Right lung (tissue), 10 donors: Measurements from ENCODE around the gene PPP6C. TPM values are rescaled to one million over a fixed set of nuclear protein-coding genes. Genes with fewer than 3 reads are reported as not detected.
A peak's percentile ranks its signal among the peaks of the same experiment; 100 is the strongest.
"Not testable (repeated sequence)": the region's sequence is repeated elsewhere in the genome, so short reads cannot be mapped to it uniquely, and the experiment has no call there.

Experiments used
- DNase-seq, 2 donors: peaks; one replicate each; pipeline ENCODE4 v3.0.0-alpha.2; 2013
- long read RNA-seq, 8 donors: transcript quantifications; one replicate each; lab custom pipeline, GENCODE V29; 2026
- polyA plus RNA-seq, 5 donors: library from polyadenylated mRNA; unstranded; fragments of 120-200 nt; gene quantifications; one replicate each; pipeline versions ENCODE4 v1.2.1 to v1.2.3, GENCODE V29; 2013; ENCODE audit warnings: inconsistent platforms in 1 of 5, low replicate concordance in 1 of 5; ENCODE audit not compliant: insufficient read length in 5 of 5, insufficient read depth in 1 of 5

PPP6C gene
- polyA plus RNA-seq, result 10 to 100 TPM; 38.6 to 55.2 (median 47.5) TPM
- long read RNA-seq, donor 1, full-length matches to known transcripts, result 23 of 45 reads
- long read RNA-seq, donor 1, partial matches to known transcripts, result 22 of 45 reads
- long read RNA-seq, donor 1, other reads (novel, unspliced or antisense), result 0 of 45 reads
- long read RNA-seq, donor 2, full-length matches to known transcripts, result 9 of 21 reads
- long read RNA-seq, donor 2, partial matches to known transcripts, result 12 of 21 reads
- long read RNA-seq, donor 2, other reads (novel, unspliced or antisense), result 0 of 21 reads
- long read RNA-seq, donor 3, full-length matches to known transcripts, result 10 of 10 reads
- long read RNA-seq, donor 3, partial matches to known transcripts, result 0 of 10 reads
- long read RNA-seq, donor 3, other reads (novel, unspliced or antisense), result 0 of 10 reads
- long read RNA-seq, donor 4, full-length matches to known transcripts, result 9 of 9 reads
- long read RNA-seq, donor 4, partial matches to known transcripts, result 0 of 9 reads
- long read RNA-seq, donor 4, other reads (novel, unspliced or antisense), result 0 of 9 reads
- long read RNA-seq, donor 5, full-length matches to known transcripts, result 19 of 19 reads
- long read RNA-seq, donor 5, partial matches to known transcripts, result 0 of 19 reads
- long read RNA-seq, donor 5, other reads (novel, unspliced or antisense), result 0 of 19 reads
- long read RNA-seq, donor 6, full-length matches to known transcripts, result 21 of 21 reads
- long read RNA-seq, donor 6, partial matches to known transcripts, result 0 of 21 reads
- long read RNA-seq, donor 6, other reads (novel, unspliced or antisense), result 0 of 21 reads
- long read RNA-seq, donor 7, full-length matches to known transcripts, result 12 of 12 reads
- long read RNA-seq, donor 7, partial matches to known transcripts, result 0 of 12 reads
- long read RNA-seq, donor 7, other reads (novel, unspliced or antisense), result 0 of 12 reads
- long read RNA-seq, donor 8, full-length matches to known transcripts, result 7 of 16 reads
- long read RNA-seq, donor 8, partial matches to known transcripts, result 9 of 16 reads
- long read RNA-seq, donor 8, other reads (novel, unspliced or antisense), result 0 of 16 reads

DNA sequence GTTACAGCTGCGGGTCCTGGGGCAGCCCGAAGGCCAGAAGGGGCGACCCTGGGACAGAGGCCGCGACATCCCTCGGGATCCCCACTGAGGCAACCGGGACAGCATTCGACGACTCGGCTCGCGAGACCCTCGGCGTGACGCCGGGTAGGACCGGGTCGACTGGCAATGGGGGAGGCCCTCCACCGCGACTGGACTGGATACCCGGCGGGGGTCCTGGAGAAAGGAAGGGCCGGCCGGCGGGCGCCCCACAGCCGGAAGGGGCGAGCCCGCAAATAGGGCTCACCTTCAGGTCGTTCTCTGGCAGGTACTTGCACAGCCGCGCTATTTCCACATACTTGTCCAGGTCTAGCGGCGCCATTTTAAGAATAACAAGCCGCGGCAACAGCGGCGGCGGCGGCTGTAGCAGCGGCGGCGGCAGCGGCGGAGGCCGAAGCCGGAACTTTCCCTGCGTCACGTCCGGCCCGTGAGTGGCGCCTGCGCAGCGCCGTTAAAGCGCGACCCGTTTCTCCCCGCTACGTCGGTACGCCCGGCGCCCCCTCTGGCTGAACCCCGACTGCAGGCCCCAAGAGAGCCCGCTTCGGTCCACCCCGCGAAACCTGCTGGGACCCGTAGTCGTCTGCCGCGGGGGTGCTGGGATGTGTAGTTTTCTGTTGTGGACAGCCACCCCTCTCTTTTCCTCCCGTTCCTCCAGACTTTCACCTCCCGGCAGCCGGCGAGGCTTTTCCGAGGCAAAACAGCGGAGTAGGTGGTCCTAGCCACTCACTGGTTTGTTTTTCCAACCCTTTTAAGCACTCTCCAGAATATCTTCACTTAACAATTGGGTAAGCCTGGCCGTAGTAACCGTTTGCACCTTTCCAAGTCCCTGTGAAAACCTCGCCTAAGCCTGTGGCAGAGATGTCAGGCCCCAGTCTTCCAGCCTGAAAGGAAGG is at the start of gene PPP6C:
PPP6C (minus strand) TSS at position 443 of the 929 bp plus-strand sequence; CDS start at position 358, 85 bp downstream.
- DNase-seq, result peak; percentile 95 to 96

DNA sequence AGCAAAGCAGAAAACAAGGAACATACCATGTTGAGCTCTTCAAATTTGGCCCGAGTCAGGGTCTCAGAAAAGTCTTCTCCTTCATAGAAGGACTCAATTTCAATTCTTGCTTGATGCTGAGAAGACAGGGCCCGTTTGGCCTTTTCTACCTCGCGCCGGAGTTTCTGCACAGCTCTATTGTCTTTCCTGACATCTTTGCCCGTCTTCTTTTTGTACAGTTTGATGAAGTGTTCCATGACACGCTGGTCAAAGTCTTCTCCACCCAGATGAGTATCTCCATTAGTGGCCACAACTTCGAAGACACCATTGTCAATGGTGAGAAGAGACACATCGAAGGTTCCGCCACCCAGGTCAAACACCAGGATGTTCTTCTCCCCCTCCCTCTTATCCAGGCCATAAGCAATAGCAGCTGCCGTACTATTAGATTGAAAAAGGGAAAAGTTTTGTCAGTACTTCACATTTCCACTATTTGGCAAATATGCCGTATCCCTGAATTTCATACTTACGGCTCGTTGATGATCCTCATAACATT is 49.4 kb upstream of the PPP6C start:
- DNase-seq, result no peak

- DNase-seq, result no peak
Measured at GRCh38 chr9:125238127-125238914, 48.7 kb upstream of the PPP6C start.

DNA sequence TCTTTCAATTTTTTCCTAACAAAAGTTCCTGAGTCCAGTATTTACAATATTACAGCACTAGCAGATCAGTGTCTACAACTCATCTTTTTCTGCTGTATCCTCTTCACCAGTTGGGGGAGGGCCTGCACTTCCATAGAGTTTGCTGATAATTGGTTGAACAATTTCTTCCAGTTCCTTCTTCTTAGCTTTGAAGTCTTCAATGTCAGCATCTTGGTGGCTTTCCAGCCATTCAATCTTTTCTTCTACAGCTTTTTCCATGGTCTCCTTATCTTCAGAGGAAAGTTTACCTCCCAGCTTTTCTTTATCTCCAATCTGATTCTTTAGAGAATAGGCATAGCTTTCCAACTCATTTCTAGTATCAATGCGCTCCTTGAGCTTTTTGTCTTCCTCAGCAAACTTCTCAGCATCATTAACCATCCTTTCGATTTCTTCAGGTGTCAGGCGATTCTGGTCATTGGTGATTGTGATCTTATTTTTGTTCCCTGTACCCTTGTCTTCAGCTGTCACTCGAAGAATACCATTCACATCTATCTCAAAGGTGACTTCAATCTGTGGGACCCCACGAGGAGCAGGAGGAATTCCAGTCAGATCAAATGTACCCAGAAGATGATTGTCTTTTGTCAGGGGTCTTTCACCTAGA is 47.0 kb upstream of the PPP6C start:
- DNase-seq, result not testable (repeated sequence)

DNA sequence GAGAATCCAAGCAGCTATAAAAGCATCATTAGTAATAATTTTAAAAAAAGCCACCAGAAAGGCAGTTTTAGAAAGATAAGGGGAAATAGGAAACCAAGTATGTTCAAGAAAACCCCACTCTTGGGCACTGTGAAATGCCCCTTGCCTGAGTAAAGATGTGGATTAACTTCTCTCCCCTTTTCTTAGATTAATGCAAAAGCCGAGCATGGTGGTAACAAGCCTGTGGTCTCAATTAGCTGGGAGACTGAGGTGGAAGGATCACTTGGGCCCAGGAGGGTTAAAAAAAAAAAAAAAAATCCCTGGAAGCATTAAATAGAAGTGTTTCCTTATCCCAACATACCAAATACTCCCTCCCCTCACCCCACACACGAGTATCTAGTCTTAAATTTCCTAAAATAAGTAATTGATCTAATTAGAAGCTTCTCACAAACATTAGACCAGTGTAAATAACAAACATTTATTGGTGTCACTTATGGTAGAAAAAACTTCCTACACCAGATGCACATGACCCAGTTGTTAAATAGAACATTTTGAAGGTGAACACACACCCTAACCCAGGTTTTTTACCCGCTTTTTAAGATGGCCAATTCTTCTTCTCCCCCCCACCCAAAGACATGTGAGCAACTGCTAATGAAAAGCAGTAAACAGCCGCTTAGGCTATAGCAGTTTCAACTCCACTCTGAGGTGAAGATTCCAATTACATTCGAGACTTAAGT is 46.4 kb upstream of the PPP6C start:
- DNase-seq, result no peak

GRCh38 chr9:125234099-125234498 is 44.5 kb upstream of the PPP6C start:
- DNase-seq, result not testable (repeated sequence)

DNA sequence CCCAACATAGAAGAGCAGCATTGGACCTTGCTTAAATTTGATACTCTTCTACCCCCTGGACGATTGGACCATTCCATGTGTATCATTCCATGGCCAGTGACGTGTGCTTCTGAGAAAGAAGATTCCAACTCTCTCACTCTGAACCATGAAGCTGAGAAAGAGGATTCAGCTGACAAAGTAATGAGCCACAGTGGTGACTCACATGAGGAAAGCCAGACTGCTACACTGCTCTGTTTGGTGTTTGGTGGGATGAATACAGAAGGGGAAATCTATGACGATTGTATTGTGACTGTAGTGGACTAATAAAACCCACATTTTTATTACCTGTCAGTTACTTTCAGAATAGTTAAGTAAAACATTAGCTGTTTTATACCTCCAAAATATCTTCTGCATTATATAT is 44.1 kb upstream of the PPP6C start:
- DNase-seq, result no peak

- no peak for DNase-seq
Measured at GRCh38 chr9:125227761-125228160, 38.2 kb upstream of the PPP6C start.

DNA sequence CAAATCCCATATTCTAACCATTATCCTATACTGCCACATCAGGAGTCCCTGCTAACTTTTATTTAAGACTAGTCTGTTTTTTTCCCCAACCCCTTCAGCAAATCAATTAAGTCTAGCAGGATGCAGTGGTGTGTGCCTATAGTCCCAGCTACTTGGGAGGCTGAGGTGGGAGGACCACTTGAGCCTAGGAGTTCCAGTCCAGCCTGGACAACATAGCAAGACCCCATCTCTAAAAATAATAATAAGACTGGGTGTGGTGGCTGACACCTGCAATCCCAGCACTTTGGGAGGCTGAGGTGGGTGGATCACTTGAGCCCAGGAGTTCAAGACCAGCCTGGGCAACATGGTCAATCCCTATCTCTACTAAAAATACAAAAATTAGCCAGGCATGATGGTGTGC is 35.3 kb upstream of the PPP6C start:
- DNase-seq, result not testable (repeated sequence)

- DNase-seq, result no peak
Measured at GRCh38 chr9:125218621-125219020, 29.0 kb upstream of the PPP6C start.

DNA sequence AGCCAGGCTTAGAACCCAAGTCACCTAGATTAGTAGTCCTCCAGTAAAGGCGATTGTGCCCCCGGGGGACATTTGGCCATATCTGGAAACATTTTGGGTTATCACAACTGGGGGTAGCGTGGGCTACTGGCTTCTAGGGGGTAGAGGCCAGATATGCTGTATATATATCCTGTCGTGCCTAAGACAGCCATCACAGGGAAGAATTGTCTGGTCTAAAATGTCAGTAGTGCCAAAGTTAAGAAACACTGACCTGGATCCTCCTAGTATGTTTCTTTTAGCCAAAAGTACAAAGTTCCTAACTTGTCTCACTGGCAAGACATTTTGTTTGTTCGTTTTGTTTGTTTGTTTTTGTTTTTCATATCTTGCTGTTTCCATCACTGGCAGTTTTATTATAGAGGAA is 24.6 kb upstream of the PPP6C start:
- DNase-seq, result no peak

- DNase-seq, result no peak
Measured at GRCh38 chr9:125204477-125204876, 14.9 kb upstream of the PPP6C start.

- no peak for DNase-seq
Measured at GRCh38 chr9:125202846-125203618, 13.4 kb upstream of the PPP6C start.

GRCh38 chr9:125200216-125201047 is 10.8 kb upstream of the PPP6C start, which contains the start of gene RABEPK:
Gene RABEPK (plus strand): TSS chr9:125200542. CDS start chr9:125203014, 2,472 bp downstream.
- DNase-seq, result peak; percentile 94

DNA sequence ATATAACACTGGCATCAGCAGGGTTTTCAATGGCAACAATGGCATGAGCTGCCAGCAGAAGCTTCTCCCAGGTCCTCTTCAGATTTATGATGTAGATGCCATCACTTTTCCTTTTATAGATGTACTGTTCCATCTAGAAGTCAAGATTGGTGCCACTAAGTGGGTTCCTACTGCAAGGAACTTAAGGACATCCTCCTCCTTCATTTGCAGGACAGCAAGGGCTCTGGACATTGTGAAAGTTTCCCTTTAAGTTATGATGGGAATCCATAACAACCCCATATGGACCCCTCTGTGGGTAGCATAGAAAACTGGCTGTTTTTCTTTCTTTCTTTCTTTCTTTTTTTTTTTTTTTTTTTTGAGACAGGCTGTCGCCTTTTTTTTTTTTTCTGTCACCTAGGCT is 6.0 kb upstream of the PPP6C start:
- DNase-seq, result not testable (repeated sequence)

DNA sequence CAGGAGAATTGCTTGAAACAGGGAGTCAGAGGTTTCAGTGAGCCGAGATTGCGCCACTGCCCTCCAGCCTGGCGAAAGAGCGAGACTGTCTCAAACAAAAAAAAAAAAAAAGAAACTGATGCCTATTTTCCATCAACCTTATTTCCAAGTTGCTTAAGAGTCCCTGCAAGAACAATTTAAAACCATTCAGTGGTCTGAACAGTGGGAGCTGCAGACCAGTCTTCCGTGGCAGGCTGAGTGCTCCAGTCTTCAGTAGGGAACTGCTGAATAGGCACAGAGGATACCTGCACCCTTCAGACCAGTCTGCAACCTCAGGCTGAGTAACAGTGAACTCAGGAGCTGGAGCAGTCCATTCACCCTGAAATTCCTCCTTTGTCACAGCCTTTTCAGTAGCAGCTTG is 4.9 kb upstream of the PPP6C start:
- DNase-seq, result not testable (repeated sequence)

GRCh38 chr9:125190361-125190801 is 778 bp upstream of the PPP6C start:
- no peak for DNase-seq
